OCI-LY3 (cell line): ENCODE results near the gene IPP.

ENCODE experiments used
- EZH2phosphoT487 ChIP-seq: fragments of 200-600 bp; shearing (Covaris generic); IDR thresholded peaks from 2 replicates; pipeline ENCODE4 v1.6.1; 2018; ENCODE audit warnings: antibody characterized with exemption, mixed run types, low read depth
- TF ChIP-seq, protein P1 (sequence below): fragments of 200-600, 300-600 bp; sonication (generic); IDR thresholded peaks from 2 replicates; pipeline ENCODE4 v1.5.1; 2014; ENCODE audit warnings: antibody characterized with exemption, low read length, low read depth

DNA sequence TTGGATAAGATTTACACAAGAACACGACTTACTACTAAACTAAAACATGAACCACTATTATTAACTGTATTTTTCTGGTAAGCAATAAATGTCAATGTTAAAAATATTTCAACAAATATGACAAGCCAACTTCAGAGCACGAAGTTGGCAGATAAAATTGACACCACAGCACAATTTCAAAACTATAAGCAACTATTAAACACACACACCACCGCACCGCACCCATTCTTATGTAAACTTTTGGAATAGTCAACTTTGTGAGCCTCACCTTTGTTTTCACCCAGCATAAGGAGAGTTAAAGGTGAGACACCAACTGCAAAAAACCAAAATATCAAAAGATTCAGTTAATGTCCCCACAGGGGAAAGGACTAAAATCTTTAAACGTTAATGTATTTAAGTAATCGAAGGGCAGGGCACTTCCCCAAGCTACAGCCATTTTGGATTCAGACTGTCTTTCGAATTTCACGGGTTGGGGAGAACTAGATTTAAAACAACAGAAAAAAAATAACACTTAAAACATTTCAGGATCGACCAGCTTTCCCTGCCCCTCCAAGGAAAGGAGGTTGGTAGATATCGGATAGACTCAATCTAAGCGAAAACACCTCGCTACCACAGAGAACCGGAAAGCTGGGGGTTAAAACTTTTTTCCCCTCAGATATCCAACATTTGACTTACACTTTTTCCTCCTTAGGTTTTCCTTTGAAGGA lies 65.0 kb downstream of the IPP start:
- TF ChIP-seq, protein P1, sequence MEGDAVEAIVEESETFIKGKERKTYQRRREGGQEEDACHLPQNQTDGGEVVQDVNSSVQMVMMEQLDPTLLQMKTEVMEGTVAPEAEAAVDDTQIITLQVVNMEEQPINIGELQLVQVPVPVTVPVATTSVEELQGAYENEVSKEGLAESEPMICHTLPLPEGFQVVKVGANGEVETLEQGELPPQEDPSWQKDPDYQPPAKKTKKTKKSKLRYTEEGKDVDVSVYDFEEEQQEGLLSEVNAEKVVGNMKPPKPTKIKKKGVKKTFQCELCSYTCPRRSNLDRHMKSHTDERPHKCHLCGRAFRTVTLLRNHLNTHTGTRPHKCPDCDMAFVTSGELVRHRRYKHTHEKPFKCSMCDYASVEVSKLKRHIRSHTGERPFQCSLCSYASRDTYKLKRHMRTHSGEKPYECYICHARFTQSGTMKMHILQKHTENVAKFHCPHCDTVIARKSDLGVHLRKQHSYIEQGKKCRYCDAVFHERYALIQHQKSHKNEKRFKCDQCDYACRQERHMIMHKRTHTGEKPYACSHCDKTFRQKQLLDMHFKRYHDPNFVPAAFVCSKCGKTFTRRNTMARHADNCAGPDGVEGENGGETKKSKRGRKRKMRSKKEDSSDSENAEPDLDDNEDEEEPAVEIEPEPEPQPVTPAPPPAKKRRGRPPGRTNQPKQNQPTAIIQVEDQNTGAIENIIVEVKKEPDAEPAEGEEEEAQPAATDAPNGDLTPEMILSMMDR = no peak
- TF ChIP-seq EZH2phosphoT487 = no peak
